ENCODE results near the gene PCBP3.

GRCh38 chr21:45945066-45945867 is 301.7 kb downstream of the PCBP3 start:
- no peak for TF ChIP-seq ATF2 (IDR thresholded peaks at IDR 0.05; ENCODE audit: low read length)
- no peak for TF ChIP-seq CTCF (IDR thresholded peaks at IDR 0.05 in 2 of 3, conservative IDR thresholded peaks at IDR 0.05 in 1 of 3; ENCODE audit: control insufficient read depth in 2 of 3, extremely low read depth in 1 of 3, insufficient read depth in 1 of 3, low read depth in 3 of 3, low read length in 3 of 3)
- no peak for TF ChIP-seq YY1 (IDR thresholded peaks at IDR 0.05; ENCODE audit: low read depth, low read length)
- TF ChIP-seq CHD1 (IDR thresholded peaks at IDR 0.05; ENCODE audit: low read depth, low read length): no peak
- no peak for TF ChIP-seq RCOR1 (conservative IDR thresholded peaks at IDR 0.05; ENCODE audit: low read depth, low read length)
- no peak for TF ChIP-seq NBN (IDR thresholded peaks at IDR 0.05)
- no peak for TF ChIP-seq POLR2AphosphoS5 (IDR thresholded peaks at IDR 0.05; ENCODE audit: low read length)
- TF ChIP-seq BCL11A (IDR thresholded peaks at IDR 0.05; ENCODE audit: low read depth, low read length): no peak

Data from GM12878 (cell line).